ACHN (cell line): ENCODE measurements around the gene ARVCF.
A peak's percentile ranks its signal among the peaks of the same experiment; 100 is the strongest.

ENCODE experiments used
- DNase-seq: peaks from one replicate; pipeline ENCODE4 v3.0.0-alpha.2; 2015
- in situ Hi-C: cut with HindIII; loops from 2 replicates; pipeline ENCODE4 v1.10.0; 2017; ENCODE audit warnings: low sequenced_read_pairs, low pct_ligation_motif_present, low pct_unique_long_range_greater_than_20kb

The ARVCF gene

GRCh38 chr22:19992481-19992911 lies 24.1 kb downstream of the ARVCF start:
- no peak for DNase-seq
- in situ Hi-C loops: no loop called here

- in situ Hi-C loops: no loop called here
- no peak for DNase-seq
These were observed 24.8 kb downstream of the ARVCF start for GRCh38 chr22:19991645-19992451.

GRCh38 chr22:19991395-19991644 lies 25.3 kb downstream of the ARVCF start:
- in situ Hi-C loops: no loop called here

GRCh38 chr22:19990609-19991394 lies 25.8 kb downstream of the ARVCF start:
- in situ Hi-C loops: no loop called here

More at GRCh38 chr22:19991395-19991644, 25.3 kb downstream of the ARVCF start:
- DNase-seq: no peak

GRCh38 chr22:19990188-19990587 lies 26.4 kb downstream of the ARVCF start:
- in situ Hi-C loops: no loop called here
- DNase-seq: no peak

More at GRCh38 chr22:19990609-19991394, 25.8 kb downstream of the ARVCF start:
- DNase-seq: no peak

GRCh38 chr22:19989725-19990067 lies 26.9 kb downstream of the ARVCF start:
- in situ Hi-C loops: no loop called here
- DNase-seq: no peak

GRCh38 chr22:19988965-19989724 lies 27.5 kb downstream of the ARVCF start:
- in situ Hi-C loops: no loop called here
- no peak for DNase-seq

GRCh38 chr22:19988331-19988808 lies 28.3 kb downstream of the ARVCF start:
- in situ Hi-C loops: no loop called here
- no peak for DNase-seq

GRCh38 chr22:19987394-19988306 lies 29.0 kb downstream of the ARVCF start:
- DNase-seq: no peak
- in situ Hi-C loops: no loop called here

- DNase-seq: peak; percentile 68
- in situ Hi-C loops: no loop called here
These were observed 29.9 kb downstream of the ARVCF start for GRCh38 chr22:19986410-19987341.

GRCh38 chr22:19986011-19986409 lies 30.6 kb downstream of the ARVCF start:
- no peak for DNase-seq

GRCh38 chr22:19984851-19985811 lies 31.5 kb downstream of the ARVCF start:
- in situ Hi-C loops: no loop called here
- no peak for DNase-seq

More at GRCh38 chr22:19986011-19986409, 30.6 kb downstream of the ARVCF start:
- in situ Hi-C loops: no loop called here

GRCh38 chr22:19984201-19984753 lies 32.3 kb downstream of the ARVCF start:
- DNase-seq: peak; percentile 79
- in situ Hi-C loops: no loop called here

- DNase-seq: no peak
- in situ Hi-C loops: no loop called here
These were observed 32.9 kb downstream of the ARVCF start for GRCh38 chr22:19983741-19984140.

GRCh38 chr22:19982991-19983578 lies 33.5 kb downstream of the ARVCF start:
- in situ Hi-C loops: no loop called here
- no peak for DNase-seq
